ENCODE results near the gene DNAH17. TPM values are rescaled to one million over a fixed set of nuclear protein-coding genes. Genes with fewer than 3 reads are reported as not detected.

Gene DNAH17
- total and polyA plus RNA-seq, 2 of the 13 experiments (the other 11 are each of a cell fraction or from before 2014, with no cell fraction given): 0.86 to 1.6 TPM

- TF ChIP-seq U2AF2 (IDR thresholded peaks at IDR 0.05; ENCODE audit: low read depth, low read length): no peak
- peak; percentile 34; the same call in 1 of the 2 replicates for TF ChIP-seq ZBTB25 (CRISPR knock-in tag; IDR thresholded peaks at IDR 0.05)
- no peak for TF ChIP-seq ZHX1 (CRISPR knock-in tag; IDR thresholded peaks at IDR 0.05; ENCODE audit: low read depth)
- peak; percentile 80; the same call in 1 of the 2 replicates for TF ChIP-seq SALL2 (CRISPR knock-in tag; IDR thresholded peaks at IDR 0.05)
- TF ChIP-seq RXRB (CRISPR knock-in tag; IDR thresholded peaks at IDR 0.05; ENCODE audit: borderline replicate concordance): peak; percentile 54; the same call in 1 of the 2 replicates
- no peak for TF ChIP-seq PBX2 (CRISPR knock-in tag; IDR thresholded peaks at IDR 0.05)
- TF ChIP-seq ZNF792 (CRISPR knock-in tag; IDR thresholded peaks at IDR 0.05): 0 out of 2 replicates have a peak, but pooled peaks have one; percentile 28
- TF ChIP-seq, protein P1, sequence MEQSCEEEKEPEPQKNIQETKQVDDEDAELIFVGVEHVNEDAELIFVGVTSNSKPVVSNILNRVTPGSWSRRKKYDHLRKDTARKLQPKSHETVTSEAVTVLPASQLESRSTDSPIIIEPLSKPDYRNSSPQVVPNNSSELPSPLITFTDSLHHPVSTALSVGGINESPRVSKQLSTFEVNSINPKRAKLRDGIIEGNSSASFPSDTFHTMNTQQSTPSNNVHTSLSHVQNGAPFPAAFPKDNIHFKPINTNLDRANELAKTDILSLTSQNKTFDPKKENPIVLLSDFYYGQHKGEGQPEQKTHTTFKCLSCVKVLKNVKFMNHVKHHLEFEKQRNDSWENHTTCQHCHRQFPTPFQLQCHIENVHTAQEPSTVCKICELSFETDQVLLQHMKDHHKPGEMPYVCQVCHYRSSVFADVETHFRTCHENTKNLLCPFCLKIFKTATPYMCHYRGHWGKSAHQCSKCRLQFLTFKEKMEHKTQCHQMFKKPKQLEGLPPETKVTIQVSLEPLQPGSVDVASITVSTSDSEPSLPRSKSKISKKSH (CRISPR knock-in tag; IDR thresholded peaks at IDR 0.05; ENCODE audit: borderline replicate concordance): 0 out of 2 replicates have a peak, but pooled peaks have one; percentile 46
- peak; percentile 55; the same call in 1 of the 2 replicates for TF ChIP-seq ZNF547 (CRISPR knock-in tag; IDR thresholded peaks at IDR 0.05)
- TF ChIP-seq ZNF142 (CRISPR knock-in tag; IDR thresholded peaks at IDR 0.05): peak; percentile 68; the same call in 1 of the 2 replicates
- TF ChIP-seq, protein P2, sequence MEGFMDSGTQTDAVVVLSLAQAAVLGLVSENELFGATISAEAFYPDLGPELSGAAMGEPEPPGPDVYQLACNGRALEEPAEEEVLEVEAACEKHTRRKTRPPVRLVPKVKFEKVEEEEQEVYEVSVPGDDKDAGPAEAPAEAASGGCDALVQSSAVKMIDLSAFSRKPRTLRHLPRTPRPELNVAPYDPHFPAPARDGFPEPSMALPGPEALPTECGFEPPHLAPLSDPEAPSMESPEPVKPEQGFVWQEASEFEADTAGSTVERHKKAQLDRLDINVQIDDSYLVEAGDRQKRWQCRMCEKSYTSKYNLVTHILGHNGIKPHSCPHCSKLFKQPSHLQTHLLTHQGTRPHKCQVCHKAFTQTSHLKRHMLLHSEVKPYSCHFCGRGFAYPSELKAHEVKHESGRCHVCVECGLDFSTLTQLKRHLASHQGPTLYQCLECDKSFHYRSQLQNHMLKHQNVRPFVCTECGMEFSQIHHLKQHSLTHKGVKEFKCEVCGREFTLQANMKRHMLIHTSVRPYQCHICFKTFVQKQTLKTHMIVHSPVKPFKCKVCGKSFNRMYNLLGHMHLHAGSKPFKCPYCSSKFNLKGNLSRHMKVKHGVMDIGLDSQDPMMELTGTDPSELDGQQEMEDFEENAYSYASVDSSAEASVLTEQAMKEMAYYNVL (CRISPR knock-in tag; IDR thresholded peaks at IDR 0.05; ENCODE audit: borderline replicate concordance): no peak
These were observed 80.1 kb downstream of the DNAH17 start (continued) for GRCh38 chr17:78497115-78497540.

All from HepG2 (cell line).